ENCODE data around the gene MED22. TPM values are rescaled to one million over a fixed set of nuclear protein-coding genes. Genes with fewer than 3 reads are reported as not detected.

MED22 gene
- total RNA-seq, 1 donor from 2014 or later: 23.4 TPM

- Mint-ChIP-seq H3K4me1 (ENCODE audit: unreplicated experiment) (peaks cover 14% of the 10 kb centered on the region), H3K36me3 (ENCODE audit: unreplicated experiment) (no peaks in the 10 kb centered on the region), H3K27me3 (ENCODE audit: unreplicated experiment) (peaks cover 8% of the 10 kb centered on the region), H3K4me3 (ENCODE audit: unreplicated experiment) (no peak overlapping the region), H3K27ac (ENCODE audit: unreplicated experiment) (no peak overlapping the region), H3K9me3 (ENCODE audit: unreplicated experiment) (peaks cover 7% of the 10 kb centered on the region)
- DNase-seq (ENCODE audit: extremely low spot score, unreplicated experiment): no peak
- TF ChIP-seq CTCF (IDR thresholded peaks at IDR 0.05): no peak
These were observed 40.6 kb downstream of the MED22 start for GRCh38 chr9:133307301-133307700.

- no peak for TF ChIP-seq CTCF (IDR thresholded peaks at IDR 0.05)
- peak; percentile 70 for DNase-seq (ENCODE audit: extremely low spot score, unreplicated experiment)
- peaks cover 14% of the 10 kb centered on the region for H3K4me1 Mint-ChIP-seq (ENCODE audit: unreplicated experiment)
- peaks cover 14% of the 10 kb centered on the region for H3K27me3 Mint-ChIP-seq (ENCODE audit: unreplicated experiment)
- no peaks in the 10 kb centered on the region for H3K36me3 Mint-ChIP-seq (ENCODE audit: unreplicated experiment)
- no peak overlapping the region for H3K4me3 Mint-ChIP-seq (ENCODE audit: unreplicated experiment)
- peaks cover 7% of the 10 kb centered on the region for H3K9me3 Mint-ChIP-seq (ENCODE audit: unreplicated experiment)
- no peak overlapping the region for H3K27ac Mint-ChIP-seq (ENCODE audit: unreplicated experiment)
These were observed 41.4 kb downstream of the MED22 start for GRCh38 chr9:133306242-133307204.

GRCh38 chr9:133305731-133306130 lies 42.2 kb downstream of the MED22 start:
- Mint-ChIP-seq H3K36me3 (ENCODE audit: unreplicated experiment) (no peaks in the 10 kb centered on the region), H3K9me3 (ENCODE audit: unreplicated experiment) (peaks cover 7% of the 10 kb centered on the region), H3K27me3 (ENCODE audit: unreplicated experiment) (peaks cover 14% of the 10 kb centered on the region), H3K4me1 (ENCODE audit: unreplicated experiment) (peaks cover 14% of the 10 kb centered on the region), H3K27ac (ENCODE audit: unreplicated experiment) (no peak overlapping the region), H3K4me3 (ENCODE audit: unreplicated experiment) (no peak overlapping the region)
- no peak for TF ChIP-seq CTCF (IDR thresholded peaks at IDR 0.05)
- peak; percentile 66 for DNase-seq (ENCODE audit: extremely low spot score, unreplicated experiment)

- Mint-ChIP-seq H3K27me3 (ENCODE audit: unreplicated experiment) (peaks cover 11% of the 10 kb centered on the region), H3K36me3 (ENCODE audit: unreplicated experiment) (no peaks in the 10 kb centered on the region), H3K9me3 (ENCODE audit: unreplicated experiment) (peaks cover 4% of the 10 kb centered on the region), H3K27ac (ENCODE audit: unreplicated experiment) (no peak overlapping the region), H3K4me3 (ENCODE audit: unreplicated experiment) (no peak overlapping the region), H3K4me1 (ENCODE audit: unreplicated experiment) (peaks cover 14% of the 10 kb centered on the region)
- DNase-seq (ENCODE audit: extremely low spot score, unreplicated experiment): peak; percentile 85
- no peak for TF ChIP-seq CTCF (IDR thresholded peaks at IDR 0.05)
These were observed 43.2 kb downstream of the MED22 start for GRCh38 chr9:133304477-133305377.

GRCh38 chr9:133304158-133304470 lies 43.8 kb downstream of the MED22 start:
- no peak overlapping the region for H3K4me3 Mint-ChIP-seq (ENCODE audit: unreplicated experiment)
- peaks cover 9% of the 10 kb centered on the region for H3K27me3 Mint-ChIP-seq (ENCODE audit: unreplicated experiment)
- TF ChIP-seq CTCF (IDR thresholded peaks at IDR 0.05): no peak
- H3K36me3 Mint-ChIP-seq (ENCODE audit: unreplicated experiment): no peaks in the 10 kb centered on the region
- no peak for DNase-seq (ENCODE audit: extremely low spot score, unreplicated experiment)
- H3K4me1 Mint-ChIP-seq (ENCODE audit: unreplicated experiment): peaks cover 14% of the 10 kb centered on the region
- H3K27ac Mint-ChIP-seq (ENCODE audit: unreplicated experiment): no peak overlapping the region
- H3K9me3 Mint-ChIP-seq (ENCODE audit: unreplicated experiment): no peaks in the 10 kb centered on the region
